Activated naive CD4-positive, alpha-beta T cell treated with anti-CD3 and anti-CD28 coated beads, Interleukin-2, amount 10 ng/mL, durations not matched to agents 7 days and 5 days (primary cell): ENCODE data around the gene MAP2K2.
A peak's percentile ranks its signal among the peaks of the same experiment; 100 is the strongest.

Experiments used
- CTCF ChIA-PET: fragments of 350-600 bp; sonication (Branson Sonifier 250); formaldehyde crosslinking; loops from one replicate; lab custom pipeline; 2021; ENCODE audit warnings: antibody characterized with exemption; lab: Charles Lee
- DNase-seq: peaks from one replicate; pipeline ENCODE4 v3.0.0-alpha.2; 2020
- H3K27ac Mint-ChIP-seq: one replicate; pipeline ENCODE4 v1.8.0; 2021; ENCODE audit warnings: mild to moderate bottlenecking, moderate library complexity, mixed read lengths
- H3K27me3 Mint-ChIP-seq: one replicate; pipeline ENCODE4 v1.8.0; 2021; ENCODE audit warnings: mild to moderate bottlenecking, mixed read lengths
- H3K36me3 Mint-ChIP-seq: one replicate; pipeline ENCODE4 v1.8.0; 2021; ENCODE audit warnings: mixed read lengths
- H3K4me1 Mint-ChIP-seq: one replicate; pipeline ENCODE4 v1.8.0; 2021; ENCODE audit warnings: mixed read lengths
- H3K4me3 Mint-ChIP-seq: one replicate; pipeline ENCODE4 v1.8.0; 2021; ENCODE audit warnings: mild to moderate bottlenecking, moderate library complexity, mixed read lengths
- H3K9me3 Mint-ChIP-seq: one replicate; pipeline ENCODE4 v1.8.0; 2021; ENCODE audit warnings: mixed read lengths

MAP2K2 gene

DNA sequence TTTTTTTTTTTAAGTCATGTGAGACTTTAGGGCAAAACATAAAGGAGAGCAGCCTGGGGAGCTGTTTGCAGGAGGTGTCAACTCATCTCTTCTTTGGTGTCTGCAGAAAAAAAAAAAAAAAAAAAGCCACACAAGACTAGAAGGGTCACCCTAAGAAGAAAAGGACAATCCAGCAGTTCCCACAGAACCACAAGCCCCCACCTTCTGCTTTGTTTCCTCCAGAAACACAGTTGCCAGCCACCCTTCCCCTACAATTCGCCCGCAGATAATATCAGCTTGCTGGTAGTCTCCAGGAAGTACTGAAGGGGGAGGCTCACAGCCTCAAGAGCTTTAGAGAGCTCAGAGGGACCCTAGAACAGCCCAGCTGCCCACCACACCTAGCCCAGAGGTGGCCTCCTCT lies 34.9 kb downstream of the MAP2K2 start:
- no peaks in the 10 kb centered on the region for H3K27me3 Mint-ChIP-seq
- H3K9me3 Mint-ChIP-seq, result no peaks in the 10 kb centered on the region
- peak; percentile 86 for DNase-seq
- peaks cover 70% of the 10 kb centered on the region for H3K4me1 Mint-ChIP-seq
- H3K27ac Mint-ChIP-seq, result peak overlapping the region; percentile 98
- H3K4me3 Mint-ChIP-seq, result peak overlapping the region; percentile 70
- peaks cover 15% of the 10 kb centered on the region for H3K36me3 Mint-ChIP-seq
- CTCF ChIA-PET, result interaction anchor here (1.0 to 1.6 kb wide), 4 partner anchors 16 to 51 kb away, joined by 3 to 7 read pairs (median 4); no protein-coding TSS in a partner anchor

DNA sequence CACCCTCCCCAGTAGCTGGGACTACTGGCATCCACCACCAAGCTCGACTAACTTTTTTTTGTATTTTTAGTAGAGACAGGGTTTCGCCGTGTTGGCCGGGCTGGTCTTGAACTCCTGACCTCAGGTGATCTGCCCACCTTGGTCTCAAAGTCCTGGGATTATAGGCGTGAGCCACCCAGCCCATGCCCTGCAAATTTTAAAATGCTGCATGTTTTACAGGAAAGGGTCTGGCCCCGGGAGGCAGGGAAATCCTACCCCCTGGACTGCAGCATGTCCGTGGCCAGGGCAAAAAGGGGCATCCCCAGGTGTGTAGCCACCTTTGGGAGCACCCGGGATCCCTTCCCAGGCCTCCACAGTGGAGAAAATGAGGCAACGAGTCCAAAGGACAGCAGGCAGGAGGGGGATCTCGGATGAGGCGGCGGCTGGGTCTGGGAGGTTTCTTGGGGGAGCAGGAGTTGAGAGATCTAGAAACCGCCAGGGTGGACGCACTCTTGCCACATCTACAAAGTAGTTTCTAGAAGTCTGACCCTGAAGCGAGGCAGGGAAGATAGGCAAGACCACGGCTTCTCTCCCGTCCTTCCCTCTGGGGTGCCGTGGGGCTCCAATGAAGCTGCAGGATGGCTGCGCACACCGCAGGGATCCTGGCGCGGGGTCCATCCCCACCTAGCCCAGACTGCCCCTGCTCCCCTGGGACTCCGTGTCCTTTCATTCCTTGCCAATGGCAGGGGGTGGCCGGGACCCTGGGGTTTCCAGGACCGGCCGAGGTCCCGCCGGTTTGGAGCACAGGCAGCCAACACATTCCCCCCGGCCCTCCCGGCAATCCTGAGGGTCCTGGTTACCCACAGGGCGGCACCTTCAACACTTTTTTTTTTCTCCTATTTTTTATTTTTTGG lies 35.9 kb downstream of the MAP2K2 start:
- Mint-ChIP-seq H3K27me3 (no peaks in the 10 kb centered on the region), H3K4me3 (peak overlapping the region; percentile 70), H3K4me1 (peaks cover 72% of the 10 kb centered on the region), H3K9me3 (no peaks in the 10 kb centered on the region), H3K36me3 (peaks cover 7% of the 10 kb centered on the region), H3K27ac (peak overlapping the region; percentile 98)
- CTCF ChIA-PET, result interaction anchor here (1.0 to 1.6 kb wide), 4 partner anchors 11 to 52 kb away, joined by 3 to 7 read pairs (median 4); no protein-coding TSS in a partner anchor
- no peak for DNase-seq

DNA sequence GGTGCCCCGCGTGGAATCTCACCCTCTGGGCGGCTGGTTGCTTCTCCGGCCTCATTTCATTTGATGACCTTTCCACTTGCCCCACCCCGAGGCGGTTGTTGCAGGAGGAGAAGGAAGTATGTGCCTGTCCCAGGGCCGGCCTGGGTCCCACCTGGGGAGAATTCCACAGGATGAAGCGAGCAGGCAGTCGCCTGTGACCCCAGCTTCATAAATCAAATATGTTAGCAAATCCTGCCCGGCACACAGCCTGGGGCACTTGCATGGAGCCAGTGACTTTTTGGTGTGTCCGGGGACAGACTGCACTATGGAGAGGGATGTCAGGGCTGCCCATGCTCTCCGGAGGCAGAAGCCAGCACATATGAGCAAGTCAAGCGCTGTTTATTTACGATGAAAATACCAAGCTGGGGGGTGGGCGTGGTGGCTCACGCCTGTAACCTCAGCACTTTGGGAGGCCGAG lies 37.5 kb downstream of the MAP2K2 start:
- Mint-ChIP-seq H3K36me3 (peaks cover 7% of the 10 kb centered on the region), H3K27ac (peak overlapping the region; percentile 84), H3K4me3 (no peak overlapping the region), H3K9me3 (no peaks in the 10 kb centered on the region), H3K4me1 (peaks cover 72% of the 10 kb centered on the region), H3K27me3 (no peaks in the 10 kb centered on the region)
- DNase-seq, result no peak
- CTCF ChIA-PET, result interaction anchor here (1.6 kb wide), 1 partner anchor 9 kb away, joined by 3 read pairs; no protein-coding TSS in a partner anchor

DNA sequence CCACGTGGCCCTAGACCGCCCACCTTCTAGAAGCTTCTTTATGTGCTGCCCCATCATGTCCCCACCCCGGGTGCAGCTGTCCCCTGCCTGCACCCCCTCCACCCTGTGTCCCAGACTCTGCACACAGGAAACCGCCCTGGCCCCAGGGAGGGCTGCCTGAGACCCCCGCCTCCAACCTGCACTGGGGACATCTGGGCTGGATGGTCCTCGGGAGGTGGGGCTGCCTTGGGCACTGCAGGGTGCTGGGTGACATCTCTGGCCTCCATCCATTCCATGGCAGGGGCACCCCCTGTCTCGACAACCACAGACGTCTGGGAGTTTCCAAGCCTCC lies 39.4 kb downstream of the MAP2K2 start:
- Mint-ChIP-seq H3K36me3 (peaks cover 5% of the 10 kb centered on the region), H3K4me1 (peaks cover 66% of the 10 kb centered on the region), H3K4me3 (peak overlapping the region; percentile 20), H3K27me3 (no peaks in the 10 kb centered on the region), H3K27ac (peak overlapping the region; percentile 50), H3K9me3 (no peaks in the 10 kb centered on the region)
- CTCF ChIA-PET, result no interaction called here
- DNase-seq, result no peak

DNA sequence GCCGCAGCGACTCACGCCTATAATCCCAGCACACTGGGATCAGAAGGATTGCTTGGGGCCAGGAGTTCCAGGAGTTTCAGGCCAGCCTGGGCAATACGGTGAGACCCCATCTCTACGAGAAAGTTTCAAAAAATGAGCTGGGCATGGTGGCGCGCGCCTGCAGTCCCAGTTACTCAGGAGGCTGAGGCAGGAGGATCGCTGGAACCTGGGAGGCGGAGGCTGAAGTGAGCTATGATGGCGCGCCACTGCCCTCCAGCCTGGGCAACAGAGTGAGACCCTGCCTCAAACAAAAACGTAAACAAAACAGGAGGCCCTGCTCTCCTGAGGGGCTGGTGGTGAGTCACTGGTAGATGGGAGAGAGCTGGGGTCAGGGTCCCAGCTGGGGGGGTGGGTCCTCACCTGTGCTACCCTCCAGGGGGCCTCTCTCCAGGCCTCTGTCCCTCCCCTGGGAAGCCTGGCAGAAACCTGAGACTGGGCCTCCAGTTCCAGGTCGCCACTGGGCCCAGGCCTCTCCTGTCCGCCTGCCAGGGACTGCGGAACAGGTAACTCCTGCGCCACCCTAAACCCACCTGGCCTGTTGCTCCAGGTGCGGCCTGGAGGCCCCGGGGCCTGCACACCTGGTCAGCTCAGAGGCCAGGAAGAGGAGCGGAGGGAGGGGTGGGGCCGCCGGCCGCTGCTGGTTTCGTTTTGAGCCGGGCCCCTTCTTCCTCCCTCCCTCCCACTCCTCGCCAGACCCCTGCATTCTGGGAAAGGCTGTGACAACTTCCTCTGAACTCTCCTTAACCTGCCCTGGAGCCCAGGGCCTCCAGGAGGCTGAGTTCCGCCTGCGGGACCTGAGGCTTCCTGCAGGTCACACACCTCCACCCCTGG lies 40.0 kb downstream of the MAP2K2 start:
- H3K4me3 Mint-ChIP-seq, result peak overlapping the region; percentile 57
- H3K9me3 Mint-ChIP-seq, result no peaks in the 10 kb centered on the region
- peaks cover 63% of the 10 kb centered on the region for H3K4me1 Mint-ChIP-seq
- CTCF ChIA-PET, result no interaction called here
- peak overlapping the region; percentile 77 for H3K27ac Mint-ChIP-seq
- H3K36me3 Mint-ChIP-seq, result peaks cover 5% of the 10 kb centered on the region
- H3K27me3 Mint-ChIP-seq, result no peaks in the 10 kb centered on the region
- peak; percentile 68 for DNase-seq

DNA sequence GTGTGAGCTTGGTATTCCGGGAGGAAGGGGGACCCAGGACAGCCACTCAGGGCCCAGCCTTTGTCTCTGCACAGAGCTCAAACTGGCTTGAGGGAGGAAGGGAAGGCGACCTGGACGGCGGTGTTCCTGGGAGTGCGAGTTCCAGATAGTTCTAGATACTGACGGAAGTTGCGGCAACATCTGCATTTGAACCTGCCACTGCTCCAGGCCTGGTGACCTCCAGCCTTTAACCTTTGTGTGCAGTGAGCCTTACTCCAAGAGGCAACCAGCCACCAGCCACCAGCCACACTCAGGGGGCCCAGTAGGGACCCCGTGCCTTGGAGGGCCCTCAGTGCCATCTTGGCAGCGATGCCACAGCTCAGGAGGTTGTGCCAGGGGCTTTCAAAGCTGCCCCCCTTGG lies 41.8 kb downstream of the MAP2K2 start:
- no peaks in the 10 kb centered on the region for H3K27me3 Mint-ChIP-seq
- H3K4me1 Mint-ChIP-seq, result peaks cover 61% of the 10 kb centered on the region
- peaks cover 2% of the 10 kb centered on the region for H3K36me3 Mint-ChIP-seq
- no peak overlapping the region for H3K4me3 Mint-ChIP-seq
- no peak overlapping the region for H3K27ac Mint-ChIP-seq
- no peak for DNase-seq
- no peaks in the 10 kb centered on the region for H3K9me3 Mint-ChIP-seq
- CTCF ChIA-PET, result no interaction called here

DNA sequence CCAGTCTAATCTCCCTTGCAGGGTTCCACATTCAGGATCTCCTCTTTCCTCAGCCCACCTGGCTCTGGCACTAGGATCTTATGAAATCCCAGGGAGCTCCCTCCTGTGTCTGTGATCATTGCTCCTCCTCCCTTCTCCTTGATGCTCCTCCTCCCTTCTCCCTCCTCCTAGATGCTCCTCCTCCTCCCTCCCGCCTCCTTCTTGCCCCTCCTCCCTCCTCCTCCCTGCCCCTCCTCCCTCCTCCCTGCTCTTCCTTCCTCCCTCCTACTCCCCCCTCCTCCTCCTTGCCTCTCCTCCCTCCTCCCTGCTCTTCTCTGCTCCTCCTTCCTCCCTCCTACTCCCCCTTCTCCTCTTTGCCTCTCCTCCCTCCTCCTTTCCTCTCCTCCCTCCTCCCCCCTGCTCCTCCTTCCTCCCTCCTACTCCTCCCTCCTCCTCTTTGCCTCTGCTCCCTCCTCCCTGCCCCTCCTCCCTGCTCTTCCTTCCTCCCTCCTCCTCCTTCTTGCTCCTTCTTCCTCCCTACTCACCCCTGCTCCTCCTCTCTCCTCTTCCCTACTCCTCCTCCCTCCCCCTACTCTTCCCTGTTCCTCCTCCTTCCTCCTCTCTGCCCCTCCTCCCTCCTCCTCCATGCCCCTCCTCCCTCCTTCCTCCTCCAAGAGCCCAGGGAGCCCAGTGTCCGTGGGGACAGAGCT lies 42.3 kb downstream of the MAP2K2 start:
- H3K36me3 Mint-ChIP-seq, result peaks cover 2% of the 10 kb centered on the region
- no peak overlapping the region for H3K4me3 Mint-ChIP-seq
- H3K4me1 Mint-ChIP-seq, result peaks cover 62% of the 10 kb centered on the region
- no peaks in the 10 kb centered on the region for H3K9me3 Mint-ChIP-seq
- CTCF ChIA-PET, result no interaction called here
- no peaks in the 10 kb centered on the region for H3K27me3 Mint-ChIP-seq
- no peak for DNase-seq
- H3K27ac Mint-ChIP-seq, result no peak overlapping the region

DNA sequence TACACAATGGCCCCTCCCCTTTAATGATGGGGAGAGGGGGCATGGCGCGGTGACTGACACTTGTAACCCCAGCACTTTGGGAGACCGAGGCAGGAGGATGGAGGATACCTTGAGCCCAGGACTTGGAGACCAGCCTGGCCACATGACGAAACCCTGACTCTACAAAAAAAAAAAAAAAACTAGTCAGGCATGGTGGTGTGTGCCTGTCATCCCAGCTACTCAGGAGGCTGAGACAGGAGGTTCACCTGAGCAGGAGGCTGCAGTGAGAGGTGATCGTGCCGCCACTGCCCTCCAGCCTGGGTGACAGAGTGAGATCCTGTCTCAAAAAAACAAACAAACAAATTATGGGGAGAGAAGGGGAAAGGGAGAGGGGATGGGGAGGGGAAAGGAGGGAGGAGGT lies 43.4 kb downstream of the MAP2K2 start:
- Mint-ChIP-seq H3K27me3 (no peaks in the 10 kb centered on the region), H3K9me3 (no peaks in the 10 kb centered on the region), H3K4me3 (no peak overlapping the region), H3K27ac (no peak overlapping the region), H3K36me3 (peaks cover 2% of the 10 kb centered on the region), H3K4me1 (peaks cover 57% of the 10 kb centered on the region)
- CTCF ChIA-PET, result no interaction called here
- no peak for DNase-seq

DNA sequence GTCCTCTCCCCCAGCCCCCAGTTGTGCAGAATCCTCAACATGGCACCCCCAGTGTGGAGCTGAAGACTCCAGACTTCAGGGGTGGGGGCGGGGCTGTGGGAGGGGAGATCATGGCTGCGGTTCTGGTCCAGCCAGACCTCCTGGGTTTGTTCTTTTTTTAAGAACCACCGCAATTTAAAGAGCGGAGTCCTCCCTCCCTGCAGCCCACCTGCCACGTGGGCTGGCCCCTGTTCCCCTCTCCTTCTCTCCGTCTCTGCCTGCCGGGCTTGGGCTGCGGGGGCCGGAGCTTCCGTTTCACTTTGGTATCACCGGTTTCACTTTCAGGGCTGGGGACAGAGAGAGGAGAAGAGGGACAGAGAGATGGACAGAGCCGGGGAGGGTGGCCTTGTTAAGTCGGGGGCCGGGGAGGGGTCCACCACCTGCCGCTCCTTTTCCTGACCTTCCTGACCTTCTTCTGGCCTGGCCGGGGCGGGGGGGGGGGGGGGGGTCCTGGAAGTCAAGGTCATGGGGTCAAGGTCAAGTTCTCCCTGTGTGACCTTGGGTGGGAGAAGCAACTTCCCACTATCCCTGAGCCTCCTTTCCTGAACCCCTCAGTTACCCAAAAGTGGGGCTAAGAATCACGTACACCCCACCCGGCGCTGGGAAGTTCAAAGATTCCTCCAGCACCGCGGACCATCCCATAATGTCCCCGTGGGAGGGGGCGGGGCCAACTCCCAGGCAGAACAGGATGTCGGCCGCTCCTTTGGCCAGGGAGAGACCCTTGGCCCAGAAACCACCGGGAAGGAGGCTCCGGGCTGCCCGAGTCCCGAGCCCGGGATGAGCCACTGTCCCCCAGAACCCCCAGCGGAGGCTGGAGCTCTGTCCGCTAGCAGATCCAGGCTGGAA lies 45.9 kb downstream of the MAP2K2 start:
- peak overlapping the region; percentile 69 for H3K27ac Mint-ChIP-seq
- peak overlapping the region; percentile 56 for H3K4me3 Mint-ChIP-seq
- no peaks in the 10 kb centered on the region for H3K9me3 Mint-ChIP-seq
- peaks cover 4% of the 10 kb centered on the region for H3K27me3 Mint-ChIP-seq
- CTCF ChIA-PET, result interaction anchor here (0.6 kb wide), 1 partner anchor 69 kb away, joined by 4 read pairs; no protein-coding TSS in a partner anchor
- no peaks in the 10 kb centered on the region for H3K36me3 Mint-ChIP-seq
- peak; percentile 72 for DNase-seq
- H3K4me1 Mint-ChIP-seq, result peaks cover 55% of the 10 kb centered on the region

DNA sequence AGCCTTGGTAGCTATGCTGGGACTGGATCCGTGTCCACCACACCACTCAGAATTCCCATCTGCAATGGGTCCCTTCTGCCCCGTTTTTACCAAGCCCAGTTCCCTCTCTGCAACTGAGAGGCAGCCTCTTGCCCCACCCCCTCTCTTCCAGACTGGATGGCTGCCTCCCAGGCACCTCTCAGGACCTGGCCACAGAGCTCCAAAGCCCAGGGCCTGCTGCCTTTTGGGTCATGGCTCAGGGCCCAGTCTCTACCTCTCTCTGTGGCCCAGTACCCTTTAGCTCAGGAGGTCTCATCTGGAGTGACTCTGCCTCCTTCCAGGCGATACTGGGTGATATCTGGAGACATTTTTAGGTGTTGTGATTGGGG lies 46.9 kb downstream of the MAP2K2 start:
- no peak for DNase-seq
- CTCF ChIA-PET, result interaction anchor here (0.7 kb wide), 1 partner anchor 10 kb away, joined by 3 read pairs; no protein-coding TSS in a partner anchor
- peaks cover 52% of the 10 kb centered on the region for H3K4me1 Mint-ChIP-seq
- no peaks in the 10 kb centered on the region for H3K36me3 Mint-ChIP-seq
- no peaks in the 10 kb centered on the region for H3K9me3 Mint-ChIP-seq
- peak overlapping the region; percentile 56 for H3K4me3 Mint-ChIP-seq
- H3K27ac Mint-ChIP-seq, result no peak overlapping the region
- peaks cover 4% of the 10 kb centered on the region for H3K27me3 Mint-ChIP-seq

DNA sequence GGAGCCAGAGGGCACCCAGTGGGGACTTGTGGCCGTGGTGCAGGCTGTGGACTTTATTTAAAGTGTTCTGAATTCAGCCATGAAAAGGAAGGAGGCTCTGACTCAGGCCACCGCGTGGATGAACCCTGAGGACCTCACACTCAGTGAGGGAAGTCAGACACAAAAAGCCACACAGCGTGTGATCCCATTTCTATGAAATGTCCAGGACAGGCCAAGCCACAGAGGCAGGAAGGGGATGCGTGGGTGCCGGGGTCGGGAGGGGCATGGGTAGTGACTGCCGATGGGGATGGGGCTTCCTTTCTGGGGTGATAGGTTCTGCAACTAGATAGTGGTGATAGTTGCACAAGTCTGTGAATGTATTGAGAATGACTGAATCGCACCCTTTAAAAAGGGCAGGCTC lies 48.5 kb downstream of the MAP2K2 start:
- CTCF ChIA-PET, result no interaction called here
- H3K9me3 Mint-ChIP-seq, result no peaks in the 10 kb centered on the region
- H3K27ac Mint-ChIP-seq, result peak overlapping the region; percentile 74
- H3K36me3 Mint-ChIP-seq, result no peaks in the 10 kb centered on the region
- peaks cover 50% of the 10 kb centered on the region for H3K4me1 Mint-ChIP-seq
- H3K27me3 Mint-ChIP-seq, result peaks cover 4% of the 10 kb centered on the region
- peak; percentile 51 for DNase-seq
- no peak overlapping the region for H3K4me3 Mint-ChIP-seq

DNA sequence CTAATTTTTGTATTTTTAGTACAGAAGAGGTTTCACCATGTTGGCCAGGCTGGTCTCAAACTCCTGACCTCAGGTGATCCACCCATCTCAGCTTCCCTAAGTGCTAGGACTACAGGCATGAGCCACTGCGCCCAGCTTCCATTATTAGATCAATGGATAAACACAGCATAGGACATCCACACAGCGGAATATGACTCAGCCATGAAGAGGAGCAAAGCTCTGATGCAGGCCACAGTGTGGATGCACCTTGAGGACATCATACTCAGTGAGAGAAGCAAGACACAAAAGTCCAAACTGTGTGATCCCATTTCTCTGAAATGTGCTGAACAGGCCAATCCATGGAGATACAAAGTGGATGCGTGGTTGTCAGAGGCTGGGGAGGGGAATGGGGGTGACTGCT lies 52.3 kb downstream of the MAP2K2 start:
- Mint-ChIP-seq H3K27me3 (peaks cover 7% of the 10 kb centered on the region), H3K36me3 (no peaks in the 10 kb centered on the region), H3K9me3 (no peaks in the 10 kb centered on the region), H3K4me1 (peaks cover 51% of the 10 kb centered on the region), H3K4me3 (no peak overlapping the region), H3K27ac (no peak overlapping the region)
- CTCF ChIA-PET, result no interaction called here
- DNase-seq, result no peak

DNA sequence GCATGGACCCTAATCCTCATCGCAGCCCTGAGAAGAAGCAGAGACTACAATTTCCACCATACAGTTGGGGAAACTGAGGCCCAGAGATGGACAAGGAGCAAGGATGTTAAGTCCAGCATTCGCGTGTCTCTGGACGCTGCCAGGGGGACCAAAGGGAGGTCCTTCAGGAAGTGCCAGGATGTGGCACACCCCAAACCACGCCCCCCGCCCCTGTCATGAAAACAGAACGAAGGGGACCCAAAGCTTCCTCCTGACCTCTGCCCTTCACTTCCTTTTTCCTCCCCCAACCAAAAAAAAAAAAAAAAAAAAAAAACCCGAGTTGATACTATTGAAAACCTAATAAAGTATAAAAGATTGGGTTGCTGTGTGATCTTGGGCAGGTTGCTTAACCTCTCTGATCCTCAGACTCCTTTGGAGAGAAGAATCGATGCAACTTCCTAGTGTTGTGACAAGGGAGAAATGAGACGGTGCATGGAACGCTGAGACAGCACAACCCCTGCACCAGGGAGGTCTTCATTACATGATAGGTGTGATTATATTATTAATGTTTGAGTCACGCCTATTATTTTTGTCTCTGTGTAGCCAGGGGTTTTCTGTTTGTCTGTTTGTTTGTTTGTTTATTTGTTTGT lies 54.5 kb downstream of the MAP2K2 start:
- H3K4me1 Mint-ChIP-seq, result peaks cover 34% of the 10 kb centered on the region
- peaks cover 3% of the 10 kb centered on the region for H3K27me3 Mint-ChIP-seq
- H3K4me3 Mint-ChIP-seq, result peak overlapping the region; percentile 82
- CTCF ChIA-PET, result no interaction called here
- peak; percentile 84 for DNase-seq
- H3K27ac Mint-ChIP-seq, result peak overlapping the region; percentile 94
- no peaks in the 10 kb centered on the region for H3K36me3 Mint-ChIP-seq
- H3K9me3 Mint-ChIP-seq, result no peaks in the 10 kb centered on the region
